Mammary epithelial cell (primary cell): ENCODE results near the gene ATP11A.

Source experiments
- CTCF ChIP-seq, 2 donors: IDR thresholded peaks in 1 of 2; conservative IDR thresholded peaks in 1 of 2; 2 replicates each; pipeline ENCODE4 v1.5.1; 2011 to 2012; ENCODE audit warnings: inconsistent platforms in 2 of 2, low read length in 2 of 2, mild to moderate bottlenecking in 2 of 2, control low read depth in 1 of 2, low read depth in 1 of 2; ENCODE audit not compliant: insufficient read depth in 1 of 2; ENCODE audit errors: extremely low read depth in 1 of 2
- EZH2 ChIP-seq: IDR thresholded peaks from 2 replicates; pipeline ENCODE4 v1.6.1; 2012; ENCODE audit warnings: low read length, inconsistent platforms, borderline replicate concordance

GRCh38 chr13:112688560-112689302 lies 1.1 kb upstream of the ATP11A start:
- TF ChIP-seq CTCF (conservative IDR thresholded peaks at IDR 0.05 in 1 of 2, IDR thresholded peaks at IDR 0.05 in 1 of 2; ENCODE audit: extremely low read depth in 1 of 2, insufficient read depth in 1 of 2, low read depth in 1 of 2, low read length in 2 of 2) (no peak), EZH2 (no peak)
